ENCODE measurements around the gene SEPTIN3.

The SEPTIN3 gene

DNA sequence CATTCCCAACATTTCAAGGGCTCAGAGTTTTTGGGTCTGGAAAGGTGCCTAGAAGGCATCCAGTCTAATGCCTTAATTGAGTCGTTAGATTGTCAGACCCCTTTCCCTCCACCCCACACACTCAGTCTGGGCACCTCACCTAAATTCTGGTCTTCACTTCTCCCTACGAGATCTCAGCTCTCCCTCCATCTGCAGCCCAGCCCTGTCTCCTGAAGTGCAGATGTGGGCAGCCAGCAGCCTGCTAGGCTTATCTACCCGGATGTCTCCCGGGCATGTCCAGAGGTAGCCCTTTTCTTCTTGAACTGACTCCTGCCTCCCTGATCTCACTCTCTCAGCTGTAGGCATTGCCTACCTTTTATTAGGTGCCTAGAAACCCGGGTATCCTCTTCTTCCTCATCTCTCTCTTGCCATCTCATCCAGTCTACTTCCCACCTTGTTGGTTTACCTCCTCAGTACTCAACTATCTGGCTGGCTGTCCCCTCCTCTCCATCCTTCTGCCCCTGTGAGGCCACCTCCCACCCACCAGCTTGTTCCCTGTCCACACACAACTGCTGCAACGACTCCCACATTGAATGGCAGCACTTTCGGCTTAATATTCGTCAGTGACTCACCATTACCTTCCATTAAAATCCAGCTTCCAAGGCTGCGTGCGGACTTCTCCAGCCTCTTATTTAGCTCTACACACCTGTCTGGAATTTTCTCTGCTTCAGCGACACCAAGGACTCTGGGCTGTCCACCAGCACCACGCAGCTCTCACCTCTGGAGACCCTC lies 6.2 kb downstream of the SEPTIN3 start:
- no peak overlapping the region for H3K27ac ChIP-seq
- ChIA-PET CTCF (no interaction called here), POLR2A (ENCODE audit: low non-redundant PET) (no interaction called here)
- DNase-seq (ENCODE audit: low spot score), result no peak
- TF ChIP-seq, protein P1, sequence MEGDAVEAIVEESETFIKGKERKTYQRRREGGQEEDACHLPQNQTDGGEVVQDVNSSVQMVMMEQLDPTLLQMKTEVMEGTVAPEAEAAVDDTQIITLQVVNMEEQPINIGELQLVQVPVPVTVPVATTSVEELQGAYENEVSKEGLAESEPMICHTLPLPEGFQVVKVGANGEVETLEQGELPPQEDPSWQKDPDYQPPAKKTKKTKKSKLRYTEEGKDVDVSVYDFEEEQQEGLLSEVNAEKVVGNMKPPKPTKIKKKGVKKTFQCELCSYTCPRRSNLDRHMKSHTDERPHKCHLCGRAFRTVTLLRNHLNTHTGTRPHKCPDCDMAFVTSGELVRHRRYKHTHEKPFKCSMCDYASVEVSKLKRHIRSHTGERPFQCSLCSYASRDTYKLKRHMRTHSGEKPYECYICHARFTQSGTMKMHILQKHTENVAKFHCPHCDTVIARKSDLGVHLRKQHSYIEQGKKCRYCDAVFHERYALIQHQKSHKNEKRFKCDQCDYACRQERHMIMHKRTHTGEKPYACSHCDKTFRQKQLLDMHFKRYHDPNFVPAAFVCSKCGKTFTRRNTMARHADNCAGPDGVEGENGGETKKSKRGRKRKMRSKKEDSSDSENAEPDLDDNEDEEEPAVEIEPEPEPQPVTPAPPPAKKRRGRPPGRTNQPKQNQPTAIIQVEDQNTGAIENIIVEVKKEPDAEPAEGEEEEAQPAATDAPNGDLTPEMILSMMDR (conservative IDR thresholded peaks at IDR 0.05; ENCODE audit: low read depth), result no peak

DNA sequence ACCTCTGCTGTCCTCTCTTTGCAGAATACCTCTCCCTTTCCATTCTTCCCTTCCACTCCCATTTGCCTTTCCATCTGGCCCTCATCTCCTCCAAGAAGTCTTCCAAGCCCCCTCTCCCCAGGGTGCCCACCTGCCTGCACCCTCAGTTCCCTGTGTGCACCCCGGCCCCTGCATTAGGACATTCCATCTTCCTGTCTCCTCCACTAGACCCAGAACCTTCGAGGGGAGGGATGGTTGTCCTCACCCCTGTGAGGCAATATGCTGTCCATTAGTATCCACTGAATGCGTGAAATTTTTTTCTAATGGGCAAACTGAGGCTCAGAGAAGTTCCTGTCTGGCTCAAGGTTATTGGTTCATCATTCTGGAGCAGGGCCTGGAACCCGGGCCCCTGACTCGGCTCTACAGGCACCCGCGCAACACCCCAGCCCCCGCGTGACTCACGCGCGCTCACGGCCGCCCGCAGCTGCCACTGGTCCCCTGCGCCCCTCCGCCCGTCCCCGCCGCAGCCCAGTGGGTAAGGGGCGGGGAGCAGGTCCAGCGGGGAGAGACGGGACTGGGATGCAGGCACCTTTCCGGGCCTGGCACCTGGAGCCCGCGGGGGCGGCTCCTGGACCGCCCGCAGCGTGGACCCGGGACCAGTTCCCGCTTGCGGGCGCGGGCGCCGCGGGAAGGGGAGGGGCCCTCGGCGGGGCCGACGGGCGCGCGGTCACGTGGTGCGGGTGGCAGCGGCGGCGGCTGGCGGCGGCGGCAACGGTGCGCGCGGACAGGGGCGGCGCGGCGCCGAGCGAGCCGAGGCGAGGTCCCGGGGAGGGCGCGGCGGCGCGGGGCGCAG lies 7.0 kb downstream of the SEPTIN3 start:
- POLR2A ChIA-PET (ENCODE audit: low non-redundant PET), result no interaction called here
- CTCF ChIA-PET, result no interaction called here
- H3K27ac ChIP-seq, result no peak overlapping the region

DNA sequence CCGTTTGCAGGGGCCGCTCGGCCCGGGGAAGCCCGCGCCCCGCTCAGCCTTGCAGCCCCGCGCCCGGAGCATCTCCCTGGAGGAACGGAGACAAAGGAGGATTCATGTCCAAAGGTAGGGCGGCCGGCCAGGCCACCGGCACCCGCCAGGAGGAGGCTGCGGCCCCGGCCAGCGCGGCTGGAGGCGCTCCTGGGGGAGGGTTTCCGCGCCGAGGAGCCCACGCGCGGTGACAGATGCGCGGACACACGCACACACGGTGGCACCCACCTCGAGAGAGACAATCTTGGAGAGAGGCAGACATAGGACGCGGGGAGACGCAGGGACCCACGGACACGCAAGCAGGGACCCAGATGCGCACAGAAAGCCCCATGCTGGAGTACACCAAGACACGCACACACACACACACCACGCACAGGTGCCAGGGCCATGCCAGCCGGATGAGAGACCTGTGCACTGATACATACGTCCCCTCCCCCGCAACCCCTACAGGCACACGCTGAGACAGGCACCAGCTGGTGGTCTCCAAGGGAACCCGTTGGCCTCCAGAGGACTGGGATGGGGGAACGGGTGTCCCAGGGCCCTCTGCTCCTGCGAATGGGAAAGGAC lies 7.8 kb downstream of the SEPTIN3 start:
- DNase-seq (ENCODE audit: low spot score), result no peak
- TF ChIP-seq, protein P1 (conservative IDR thresholded peaks at IDR 0.05; ENCODE audit: low read depth), result no peak
- CTCF ChIA-PET, result interaction anchor here (0.6 kb wide), 1 partner anchor 29 kb away, joined by 3 read pairs; no protein-coding TSS in a partner anchor
- POLR2A ChIA-PET (ENCODE audit: low non-redundant PET), result no interaction called here
- H3K27ac ChIP-seq, result no peak overlapping the region

More for the DNA sequence above, 7.0 kb downstream of the SEPTIN3 start:
- TF ChIP-seq, protein P1 (conservative IDR thresholded peaks at IDR 0.05; ENCODE audit: low read depth), result no peak
- DNase-seq (ENCODE audit: low spot score), result peak; percentile 15

DNA sequence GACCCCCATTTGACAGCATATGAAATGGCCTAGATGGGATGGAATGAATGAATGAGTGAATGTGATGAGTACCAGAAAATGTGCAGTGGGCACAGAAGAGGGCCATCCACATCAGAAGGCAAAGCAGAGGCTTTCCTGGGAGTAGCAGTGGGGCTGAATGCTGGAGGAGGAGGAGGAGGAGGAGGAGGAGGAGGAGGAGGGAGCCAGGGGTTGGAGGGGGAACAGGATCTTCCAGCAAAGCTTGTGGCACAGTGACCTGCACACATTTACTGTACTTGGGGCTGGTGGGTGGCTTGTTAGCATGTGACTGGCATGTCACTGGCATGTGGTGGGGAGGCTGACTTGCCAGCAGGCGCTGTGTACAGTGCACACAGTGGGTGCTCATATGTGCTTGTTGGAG lies 9.5 kb downstream of the SEPTIN3 start:
- TF ChIP-seq, protein P1 (conservative IDR thresholded peaks at IDR 0.05; ENCODE audit: low read depth), result no peak
- CTCF ChIA-PET, result no interaction called here
- POLR2A ChIA-PET (ENCODE audit: low non-redundant PET), result no interaction called here
- H3K27ac ChIP-seq, result no peak overlapping the region
- no peak for DNase-seq (ENCODE audit: low spot score)

DNA sequence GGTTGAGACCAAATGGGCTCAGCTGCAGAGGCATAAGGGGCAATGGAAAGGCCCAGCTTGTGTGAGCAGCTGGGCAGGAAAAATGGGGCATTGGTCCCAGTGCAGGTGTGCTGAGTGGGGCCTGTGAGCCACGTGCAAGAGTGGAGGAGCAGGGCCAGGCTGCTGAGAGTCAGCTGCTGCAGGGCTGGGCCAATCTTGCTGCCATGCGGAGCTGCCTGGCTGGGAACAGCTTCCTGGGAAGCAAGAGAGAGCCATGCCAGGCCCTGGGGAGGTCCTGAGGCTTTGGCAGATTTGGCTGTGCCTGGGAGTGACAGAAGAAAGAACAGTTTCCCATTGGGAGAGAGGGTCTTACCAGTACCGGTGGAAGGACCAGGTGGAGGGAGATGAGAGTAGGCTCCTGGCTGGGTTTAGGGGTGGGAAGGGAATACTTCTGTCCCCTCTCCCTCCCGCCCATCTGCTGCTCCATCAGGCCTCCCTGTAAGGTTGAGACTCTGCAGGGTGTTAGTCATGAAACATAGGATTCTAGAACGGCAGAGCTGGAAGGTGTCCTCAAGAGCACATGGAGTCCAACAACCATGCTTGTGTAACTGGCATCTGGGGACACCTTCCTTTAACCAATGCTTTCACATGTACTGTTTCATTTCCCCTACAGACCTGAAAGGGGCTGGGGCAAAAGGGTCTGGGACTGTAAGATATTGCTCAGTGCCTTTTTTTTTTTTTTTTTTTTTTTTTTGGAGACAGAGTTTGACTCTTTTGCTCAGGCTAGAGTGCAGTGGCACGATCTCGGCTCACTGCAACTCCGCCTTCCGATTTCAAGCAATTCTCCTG lies 10.4 kb downstream of the SEPTIN3 start:
- no peak overlapping the region for H3K27ac ChIP-seq
- POLR2A ChIA-PET (ENCODE audit: low non-redundant PET), result no interaction called here
- CTCF ChIA-PET, result no interaction called here
- TF ChIP-seq, protein P1 (conservative IDR thresholded peaks at IDR 0.05; ENCODE audit: low read depth), result no peak
- DNase-seq (ENCODE audit: low spot score), result no peak

DNA sequence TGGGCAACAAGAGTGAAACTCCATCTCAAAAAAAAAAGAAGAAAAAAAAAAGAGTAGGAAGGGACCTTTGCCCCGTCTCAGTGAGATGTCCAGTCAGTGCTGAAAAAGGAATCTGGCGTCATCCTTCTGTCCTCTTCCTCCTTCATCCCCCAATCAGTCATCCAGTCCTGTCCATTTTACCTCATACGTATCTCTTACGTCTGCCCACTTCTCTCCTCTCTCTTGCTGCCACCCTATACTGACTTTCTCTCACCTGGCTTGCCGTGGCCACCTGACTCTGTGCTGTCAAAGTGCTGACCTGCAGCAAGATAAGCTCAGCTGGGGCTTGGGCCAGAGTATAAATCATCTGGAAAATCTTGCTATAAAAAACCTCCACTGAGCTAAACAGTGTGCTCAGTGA lies 13.6 kb downstream of the SEPTIN3 start:
- ChIA-PET CTCF (interaction anchor here (1.2 kb wide), 1 partner anchor 11 kb away, joined by 3 read pairs; no protein-coding TSS in a partner anchor), POLR2A (ENCODE audit: low non-redundant PET) (no interaction called here)
- no peak overlapping the region for H3K27ac ChIP-seq
- no peak for DNase-seq (ENCODE audit: low spot score)
- TF ChIP-seq, protein P1 (conservative IDR thresholded peaks at IDR 0.05; ENCODE audit: low read depth), result no peak
